ENCODE measurements around the gene WDCP. TPM values are rescaled to one million over a fixed set of nuclear protein-coding genes. Genes with fewer than 3 reads are reported as not detected.

Gene WDCP
- total RNA-seq, 1 experiment from 2014 or later, result 36.9 TPM

GRCh38 chr2:24026233-24026632 lies 21.0 kb downstream of the WDCP start:
- peak overlapping the region; percentile 50 for H3K4me2 ChIP-seq (ENCODE audit: insufficient read depth, insufficient read length, low read length)

More at GRCh38 chr2:24026233-24026632, 21.0 kb downstream of the WDCP start:
- Histone ChIP-seq H2BK12ac (ENCODE audit: insufficient read length, low read depth, low read length) (no peak overlapping the region), H3K27ac (ENCODE audit: insufficient read length, low read depth, low read length) (peak overlapping the region; percentile 61), H3K56ac (ENCODE audit: insufficient read length, low read depth, low read length) (no peak overlapping the region), H2BK15ac (ENCODE audit: low read depth, low read length) (no peak overlapping the region), H2BK120ac (ENCODE audit: low read depth, low read length, poor library complexity, severe bottlenecking) (no peak overlapping the region), H3K9me3 (ENCODE audit: control insufficient read depth, low read depth, low read length) (no peaks in the 10 kb centered on the region), H4K8ac (replicated peaks; ENCODE audit: insufficient read length, low read depth, low read length) (no peak overlapping the region), H4K5ac (ENCODE audit: insufficient read length, low read depth, low read length) (no peak overlapping the region), H3T11ph (ENCODE audit: low read length) (no peak overlapping the region), H2BK20ac (ENCODE audit: low read depth, low read length, poor library complexity, severe bottlenecking) (no peak overlapping the region), H2AFZ (ENCODE audit: low read length) (no peak overlapping the region), H3K27me3 (ENCODE audit: insufficient read depth, low read length) (no peaks in the 10 kb centered on the region), H3K18ac (ENCODE audit: insufficient read length, low read depth, low read length) (no peak overlapping the region), H4K20me1 (ENCODE audit: control insufficient read depth, insufficient read depth, insufficient read length) (no peaks in the 10 kb centered on the region), H3K4me1 (ENCODE audit: insufficient read depth, low read length) (peaks cover 15% of the 10 kb centered on the region; the same call in 1 of the 2 replicates), H2AK5ac (ENCODE audit: insufficient read length, low read length) (no peak overlapping the region), H3K79me2 (ENCODE audit: insufficient read depth, low read length) (no peaks in the 10 kb centered on the region; the same call in 1 of the 2 replicates), H3K23ac (ENCODE audit: insufficient read length, low read depth, low read length) (no peak overlapping the region), H3K79me1 (ENCODE audit: insufficient read depth, low read depth, low read length, poor library complexity, severe bottlenecking) (no peaks in the 10 kb centered on the region), H4K91ac (ENCODE audit: insufficient read length, low read depth, low read length) (no peak overlapping the region), H3K9ac (ENCODE audit: extremely low read depth, insufficient read length, low read length) (no peak overlapping the region), H3K4ac (ENCODE audit: low read depth, low read length) (no peak overlapping the region), H3K23me2 (ENCODE audit: insufficient read length, low read depth, low read length, poor library complexity, severe bottlenecking) (no peaks in the 10 kb centered on the region), H3K14ac (ENCODE audit: insufficient read depth, low read length) (no peak overlapping the region), H2BK5ac (ENCODE audit: insufficient read length, low read length) (no peak overlapping the region)
- no CpG with 5 or more reads among the region's 2 CpGs for WGBS (ENCODE audit: extremely low coverage, insufficient read length, low lambda C conversion rate)
- H3K4me3 Mint-ChIP-seq, result peak overlapping the region; percentile 45 to 67; a peak in 4 of 5 replicates
- TF ChIP-seq, protein P1, sequence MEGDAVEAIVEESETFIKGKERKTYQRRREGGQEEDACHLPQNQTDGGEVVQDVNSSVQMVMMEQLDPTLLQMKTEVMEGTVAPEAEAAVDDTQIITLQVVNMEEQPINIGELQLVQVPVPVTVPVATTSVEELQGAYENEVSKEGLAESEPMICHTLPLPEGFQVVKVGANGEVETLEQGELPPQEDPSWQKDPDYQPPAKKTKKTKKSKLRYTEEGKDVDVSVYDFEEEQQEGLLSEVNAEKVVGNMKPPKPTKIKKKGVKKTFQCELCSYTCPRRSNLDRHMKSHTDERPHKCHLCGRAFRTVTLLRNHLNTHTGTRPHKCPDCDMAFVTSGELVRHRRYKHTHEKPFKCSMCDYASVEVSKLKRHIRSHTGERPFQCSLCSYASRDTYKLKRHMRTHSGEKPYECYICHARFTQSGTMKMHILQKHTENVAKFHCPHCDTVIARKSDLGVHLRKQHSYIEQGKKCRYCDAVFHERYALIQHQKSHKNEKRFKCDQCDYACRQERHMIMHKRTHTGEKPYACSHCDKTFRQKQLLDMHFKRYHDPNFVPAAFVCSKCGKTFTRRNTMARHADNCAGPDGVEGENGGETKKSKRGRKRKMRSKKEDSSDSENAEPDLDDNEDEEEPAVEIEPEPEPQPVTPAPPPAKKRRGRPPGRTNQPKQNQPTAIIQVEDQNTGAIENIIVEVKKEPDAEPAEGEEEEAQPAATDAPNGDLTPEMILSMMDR (conservative IDR thresholded peaks at IDR 0.05), result no peak
- no peaks in the 10 kb centered on the region for H3K27me3 Mint-ChIP-seq (ENCODE audit: low read depth)
- peaks cover 47 to 67% (median 59%) of the 10 kb centered on the region in 3 experiments for H3K36me3 Mint-ChIP-seq (ENCODE audit: insufficient read depth in 1 of 3, low read depth in 3 of 3)
- peak; percentile 64 for DNase-seq
- peaks cover 42 to 43% of the 10 kb centered on the region in 2 experiments for H3K4me1 Mint-ChIP-seq
- H3K27ac Mint-ChIP-seq, result peak overlapping the region; percentile 97 to 99 (median 97); a peak in 6 of 7 replicates
- 0 out of 5 replicates have a peak, but pooled peaks cover 0 to 3% of the 10 kb centered on the region in 2 experiments for H3K9me3 Mint-ChIP-seq
